NB4 (cell line): ENCODE data around the gene CNOT11.

Experiments
- POLR2A ChIP-seq: IDR thresholded peaks from 2 replicates; pipeline ENCODE4 v1.6.1; 2011; ENCODE audit warnings: mild to moderate bottlenecking; ENCODE audit not compliant: insufficient read length; ENCODE audit errors: extremely low read depth
- TF ChIP-seq, protein P1 (sequence below): IDR thresholded peaks from one replicate; pipeline ENCODE4 v1.5.1; 2012; ENCODE audit warnings: low read depth, low read length

DNA sequence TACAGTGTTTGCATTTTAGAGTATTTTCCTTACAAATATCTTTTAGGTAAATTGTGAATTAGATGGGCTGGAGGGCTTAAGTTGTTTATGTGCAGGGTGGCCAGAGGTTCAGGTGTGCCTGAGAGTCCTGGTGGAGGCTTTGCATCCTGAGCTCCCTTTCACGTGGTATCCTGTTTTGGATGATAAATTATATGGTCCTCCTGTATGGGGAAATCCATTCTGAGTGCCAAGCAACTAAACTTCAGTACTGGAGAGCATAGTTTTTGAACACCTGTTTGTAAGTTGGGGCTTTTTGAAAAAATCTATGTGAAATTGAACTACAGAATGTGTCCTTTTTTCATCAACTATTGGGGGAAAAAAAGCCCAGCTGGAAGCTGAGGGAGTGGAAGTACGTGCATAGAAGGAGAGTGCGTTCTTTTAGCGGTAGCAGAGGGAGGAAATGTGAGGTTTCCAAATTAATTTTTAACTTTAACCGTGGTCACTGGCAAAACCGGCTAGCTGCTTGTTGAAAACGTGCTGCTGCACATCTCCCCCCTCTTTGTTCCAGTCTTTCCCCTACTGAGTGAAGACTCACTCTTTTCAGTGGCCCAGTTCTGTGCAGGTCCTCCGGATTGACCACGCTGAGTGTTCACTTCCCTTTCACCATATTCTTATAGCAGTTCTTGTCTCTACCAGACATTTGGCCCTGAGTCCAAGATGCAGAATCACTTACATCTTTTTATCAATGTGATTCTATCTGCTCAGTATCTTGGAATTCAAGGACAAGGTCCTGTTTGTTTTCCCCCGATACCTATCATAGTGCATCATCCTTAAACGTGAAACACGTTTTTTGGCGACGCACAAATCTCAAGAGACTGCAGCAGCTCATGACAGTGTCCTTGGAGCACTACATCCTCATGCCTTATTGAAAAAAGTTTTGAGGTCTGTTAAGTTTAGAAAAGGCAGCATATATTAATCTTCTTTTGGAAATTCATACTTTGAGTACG is 15.3 kb downstream of the CNOT11 start:
- TF ChIP-seq, protein P1, sequence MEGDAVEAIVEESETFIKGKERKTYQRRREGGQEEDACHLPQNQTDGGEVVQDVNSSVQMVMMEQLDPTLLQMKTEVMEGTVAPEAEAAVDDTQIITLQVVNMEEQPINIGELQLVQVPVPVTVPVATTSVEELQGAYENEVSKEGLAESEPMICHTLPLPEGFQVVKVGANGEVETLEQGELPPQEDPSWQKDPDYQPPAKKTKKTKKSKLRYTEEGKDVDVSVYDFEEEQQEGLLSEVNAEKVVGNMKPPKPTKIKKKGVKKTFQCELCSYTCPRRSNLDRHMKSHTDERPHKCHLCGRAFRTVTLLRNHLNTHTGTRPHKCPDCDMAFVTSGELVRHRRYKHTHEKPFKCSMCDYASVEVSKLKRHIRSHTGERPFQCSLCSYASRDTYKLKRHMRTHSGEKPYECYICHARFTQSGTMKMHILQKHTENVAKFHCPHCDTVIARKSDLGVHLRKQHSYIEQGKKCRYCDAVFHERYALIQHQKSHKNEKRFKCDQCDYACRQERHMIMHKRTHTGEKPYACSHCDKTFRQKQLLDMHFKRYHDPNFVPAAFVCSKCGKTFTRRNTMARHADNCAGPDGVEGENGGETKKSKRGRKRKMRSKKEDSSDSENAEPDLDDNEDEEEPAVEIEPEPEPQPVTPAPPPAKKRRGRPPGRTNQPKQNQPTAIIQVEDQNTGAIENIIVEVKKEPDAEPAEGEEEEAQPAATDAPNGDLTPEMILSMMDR: no peak
- no peak for TF ChIP-seq POLR2A
